Stomach (tissue), 4 donors: ENCODE results near the gene PTX4.

Experiments used
- CTCF ChIP-seq, 7 experiments: fragments of 450-650 bp in 4 of 7; fragments of 200-600 bp in 3 of 7; sonication (generic) in 3 of 7; IDR thresholded peaks; one replicate each; pipeline ENCODE4 v1.5.1; 2016 to 2019; ENCODE audit warnings: antibody characterized with exemption in 7 of 7, control low read depth in 2 of 7, mild to moderate bottlenecking in 1 of 7
- EP300 ChIP-seq: sonication (generic); formaldehyde crosslinking; IDR thresholded peaks from one replicate; pipeline ENCODE4 v1.6.1; 2017; ENCODE audit warnings: antibody characterized with exemption
- POLR2A ChIP-seq, 4 donors: fragments of 450-650 bp; IDR thresholded peaks; one replicate each; pipeline ENCODE4 v1.6.1; 2016; ENCODE audit warnings: antibody characterized with exemption in 4 of 4, control low read depth in 2 of 4, mild to moderate bottlenecking in 1 of 4, moderate library complexity in 1 of 4
- POLR2AphosphoS5 ChIP-seq, 3 donors: sonication (generic); formaldehyde crosslinking; IDR thresholded peaks; one replicate each; pipeline ENCODE4 v1.6.1; 2016; ENCODE audit warnings: antibody characterized with exemption in 3 of 3

- TF ChIP-seq CTCF (IDR thresholded peaks at IDR 0.05) (no peak), POLR2AphosphoS5 (IDR thresholded peaks at IDR 0.05) (no peak), EP300 (no peak), POLR2A (IDR thresholded peaks at IDR 0.05) (no peak)
Measured at GRCh38 chr16:1464196-1464893, 24.4 kb downstream of the PTX4 start.
